IPS-18a (cell line): ENCODE results near the gene RIC1.

Source experiments
- H3K27ac ChIP-seq: one replicate; pipeline ENCODE4 v1.5.1; 2013; ENCODE audit warnings: low read length
- H3K27me3 ChIP-seq: one replicate; pipeline ENCODE4 v1.6.1; 2013; ENCODE audit warnings: mild to moderate bottlenecking, low read length; ENCODE audit not compliant: control insufficient read depth, insufficient read depth
- H3K36me3 ChIP-seq: one replicate; pipeline ENCODE4 v1.6.1; 2013; ENCODE audit warnings: low read depth, low read length; ENCODE audit not compliant: control insufficient read depth
- H3K4me1 ChIP-seq: one replicate; pipeline ENCODE4 v1.6.1; 2013; ENCODE audit warnings: low read depth, low read length; ENCODE audit not compliant: control insufficient read depth
- H3K4me3 ChIP-seq: one replicate; pipeline ENCODE4 v1.5.1; 2013; ENCODE audit warnings: low read length
- H3K9ac ChIP-seq: one replicate; pipeline ENCODE4 v1.6.1; 2013; ENCODE audit warnings: mild to moderate bottlenecking, low read length, moderate library complexity
- H3K9me3 ChIP-seq: one replicate; pipeline ENCODE4 v1.6.1; 2013; ENCODE audit warnings: low read depth, low read length; ENCODE audit not compliant: control insufficient read depth

The RIC1 gene

GRCh38 chr9:5825223-5825622 lies 196.3 kb downstream of the RIC1 start:
- H3K27ac ChIP-seq = no peak overlapping the region
- no peak overlapping the region for H3K9ac ChIP-seq
- peaks cover 11% of the 10 kb centered on the region for H3K36me3 ChIP-seq
- no peaks in the 10 kb centered on the region for H3K9me3 ChIP-seq
- no peaks in the 10 kb centered on the region for H3K4me1 ChIP-seq
- no peak overlapping the region for H3K4me3 ChIP-seq
- H3K27me3 ChIP-seq = no peaks in the 10 kb centered on the region
